Stimulated activated naive CD8-positive, alpha-beta T cell treated with anti-CD3 and anti-CD28 coated beads, Interleukin-15, Interleukin-2, amounts not matched to agents 100 ng/mL and 50 ng/mL, for 24 hours (primary cell): Measurements from ENCODE around the gene VPS11.

Source experiments
- H3K27ac Mint-ChIP-seq: one replicate; pipeline ENCODE4 v1.8.0; 2021; ENCODE audit warnings: mild to moderate bottlenecking, mixed read lengths
- H3K27me3 Mint-ChIP-seq: one replicate; pipeline ENCODE4 v1.8.0; 2021; ENCODE audit warnings: mixed read lengths
- H3K36me3 Mint-ChIP-seq: one replicate; pipeline ENCODE4 v1.8.0; 2021; ENCODE audit warnings: low read depth, mixed read lengths
- H3K4me1 Mint-ChIP-seq: one replicate; pipeline ENCODE4 v1.8.0; 2021; ENCODE audit warnings: low read depth, mixed read lengths
- H3K4me3 Mint-ChIP-seq: one replicate; pipeline ENCODE4 v1.8.0; 2021; ENCODE audit warnings: mild to moderate bottlenecking, mixed read lengths
- H3K9me3 Mint-ChIP-seq: one replicate; pipeline ENCODE4 v1.8.0; 2021; ENCODE audit warnings: mixed read lengths

Gene VPS11

DNA sequence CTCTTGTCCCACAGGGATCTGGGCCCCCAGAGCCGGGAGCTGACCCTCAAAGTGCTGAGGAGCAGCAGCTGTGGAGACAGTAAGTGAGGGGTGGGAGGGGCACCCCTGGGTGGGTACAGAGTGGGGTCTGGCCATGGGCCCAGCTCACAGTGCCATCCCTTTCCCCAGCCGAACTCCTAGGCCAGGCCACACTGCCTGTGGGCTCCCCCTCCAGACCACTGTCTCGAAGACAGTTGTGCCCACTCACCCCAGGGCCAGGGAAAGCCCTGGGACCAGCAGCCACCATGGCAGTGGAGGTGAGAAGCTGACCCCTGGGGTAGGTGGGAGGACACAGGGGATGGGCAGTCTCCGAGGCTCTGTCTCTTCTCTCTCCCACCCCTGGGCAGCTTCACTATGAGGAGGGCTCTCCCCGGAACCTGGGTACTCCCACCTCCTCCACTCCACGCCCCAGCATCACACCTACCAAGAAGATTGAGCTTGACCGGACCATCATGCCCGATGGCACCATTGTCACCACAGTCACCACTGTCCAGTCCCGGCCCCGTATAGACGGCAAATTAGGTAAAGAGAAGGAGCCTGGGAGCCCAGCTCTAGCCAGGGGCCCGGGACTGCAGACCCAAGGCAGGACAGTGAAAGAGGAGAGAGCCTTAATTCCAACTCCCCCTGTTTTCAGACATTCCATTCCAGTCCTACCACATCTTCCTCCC is 44.8 kb downstream of the VPS11 start:
- H3K4me1 Mint-ChIP-seq: peaks cover 39% of the 10 kb centered on the region
- no peaks in the 10 kb centered on the region for H3K27me3 Mint-ChIP-seq
- H3K9me3 Mint-ChIP-seq: no peaks in the 10 kb centered on the region
- H3K4me3 Mint-ChIP-seq: no peak overlapping the region
- peaks cover 51% of the 10 kb centered on the region for H3K36me3 Mint-ChIP-seq
- no peak overlapping the region for H3K27ac Mint-ChIP-seq

DNA sequence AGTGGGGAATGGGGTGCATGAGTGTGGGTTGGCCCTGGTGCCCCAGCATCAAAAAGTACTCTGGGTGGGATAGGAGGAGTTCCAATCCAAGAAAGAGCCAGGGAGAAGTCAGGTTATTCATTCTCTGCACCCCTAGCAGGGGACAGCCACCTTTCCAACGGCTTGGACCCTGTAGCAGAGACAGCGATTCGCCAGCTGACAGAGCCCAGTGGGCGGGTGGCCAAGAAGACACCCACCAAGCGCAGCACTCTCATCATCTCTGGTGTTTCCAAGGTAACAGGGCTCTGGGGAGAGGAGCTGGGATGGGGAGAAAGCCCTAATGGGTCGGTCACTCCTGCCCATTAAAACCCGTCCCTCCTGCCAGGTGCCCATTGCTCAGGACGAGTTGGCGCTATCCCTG is 46.1 kb downstream of the VPS11 start:
- H3K36me3 Mint-ChIP-seq: peaks cover 58% of the 10 kb centered on the region
- peaks cover 33% of the 10 kb centered on the region for H3K4me1 Mint-ChIP-seq
- no peak overlapping the region for H3K27ac Mint-ChIP-seq

DNA sequence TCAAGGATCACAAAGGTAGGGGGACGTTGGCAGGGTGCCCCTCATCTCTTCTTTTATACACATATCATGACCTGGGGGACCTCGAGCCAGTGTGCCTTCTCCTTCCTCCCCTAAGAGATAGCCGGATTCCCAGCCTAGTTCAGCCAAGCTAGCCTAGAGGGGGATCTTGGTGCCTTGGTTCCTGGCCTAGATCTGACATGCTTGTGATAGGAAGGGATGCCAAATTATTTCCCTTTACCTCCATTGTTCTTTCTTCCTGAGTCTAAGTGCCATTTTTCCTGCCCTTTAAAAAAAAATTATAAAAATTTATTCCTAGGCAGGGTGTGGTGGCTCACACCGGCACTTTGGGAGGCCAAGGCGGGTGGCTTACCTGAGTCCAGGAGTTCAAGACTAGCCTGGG is 46.7 kb downstream of the VPS11 start:
- Mint-ChIP-seq H3K27ac (no peak overlapping the region), H3K4me3 (no peak overlapping the region), H3K4me1 (peaks cover 27% of the 10 kb centered on the region), H3K27me3 (no peaks in the 10 kb centered on the region), H3K36me3 (peaks cover 58% of the 10 kb centered on the region), H3K9me3 (no peaks in the 10 kb centered on the region)

More for the DNA sequence above, 46.1 kb downstream of the VPS11 start:
- Mint-ChIP-seq H3K4me3 (no peak overlapping the region), H3K27me3 (no peaks in the 10 kb centered on the region), H3K9me3 (no peaks in the 10 kb centered on the region)

DNA sequence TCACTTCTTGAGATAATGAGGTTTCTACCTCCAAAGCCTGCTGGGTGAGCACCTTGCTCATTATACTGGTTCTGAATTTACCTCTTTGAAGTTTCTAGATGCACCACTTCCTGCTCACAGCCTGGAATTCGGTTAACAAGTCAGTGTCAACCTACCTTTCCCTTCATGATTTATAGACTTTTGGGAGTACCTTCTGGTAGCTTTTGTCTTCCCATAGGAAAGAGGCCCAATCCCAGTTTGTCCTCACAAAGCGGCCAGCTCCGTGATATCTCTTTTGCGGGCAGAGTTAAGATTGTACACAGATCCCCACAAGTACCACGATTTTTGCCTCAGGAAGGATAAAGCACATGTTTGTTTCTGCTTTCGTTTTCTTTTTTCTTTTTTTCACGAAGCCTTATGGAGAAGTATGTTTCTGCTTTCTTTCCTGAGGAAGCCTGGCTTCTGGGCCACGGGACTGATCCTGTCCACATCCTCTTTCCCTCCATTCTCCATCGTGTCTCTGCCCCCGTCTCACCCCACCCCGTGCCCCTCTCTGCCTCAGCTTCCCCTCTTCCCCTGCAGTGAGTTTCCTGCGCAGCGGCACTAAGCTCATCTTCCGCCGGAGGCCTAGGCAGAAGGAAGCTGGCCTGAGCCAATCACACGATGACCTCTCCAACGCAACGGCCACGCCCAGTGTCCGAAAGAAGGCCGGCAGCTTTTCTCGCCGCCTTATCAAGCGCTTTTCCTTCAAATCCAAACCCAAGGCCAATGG is 48.0 kb downstream of the VPS11 start:
- Mint-ChIP-seq H3K27me3 (no peaks in the 10 kb centered on the region), H3K4me1 (peaks cover 23% of the 10 kb centered on the region), H3K36me3 (peaks cover 51% of the 10 kb centered on the region), H3K27ac (peak overlapping the region; percentile 89), H3K4me3 (peak overlapping the region; percentile 69), H3K9me3 (no peaks in the 10 kb centered on the region)

DNA sequence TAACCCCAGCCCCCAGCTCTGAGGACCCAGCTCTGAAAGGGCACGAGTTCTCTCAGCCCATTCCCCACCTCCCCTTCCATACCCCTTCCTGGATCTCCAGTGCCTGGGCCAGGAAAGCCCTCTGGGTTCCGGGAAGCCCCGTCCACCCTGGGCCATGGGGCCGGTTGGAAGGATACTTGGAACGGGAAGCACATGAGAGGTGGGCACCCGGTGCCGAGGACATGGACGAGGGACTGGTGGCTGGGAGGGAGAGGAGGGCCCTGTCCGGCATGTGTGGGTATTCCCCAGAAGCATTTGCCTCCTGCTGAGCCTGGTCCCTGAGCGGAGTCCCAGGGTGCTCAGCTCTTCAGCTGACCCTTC is 48.6 kb downstream of the VPS11 start:
- Mint-ChIP-seq H3K4me3 (no peak overlapping the region), H3K9me3 (no peaks in the 10 kb centered on the region), H3K4me1 (peaks cover 28% of the 10 kb centered on the region), H3K36me3 (peaks cover 49% of the 10 kb centered on the region), H3K27ac (peak overlapping the region; percentile 89), H3K27me3 (no peaks in the 10 kb centered on the region)

DNA sequence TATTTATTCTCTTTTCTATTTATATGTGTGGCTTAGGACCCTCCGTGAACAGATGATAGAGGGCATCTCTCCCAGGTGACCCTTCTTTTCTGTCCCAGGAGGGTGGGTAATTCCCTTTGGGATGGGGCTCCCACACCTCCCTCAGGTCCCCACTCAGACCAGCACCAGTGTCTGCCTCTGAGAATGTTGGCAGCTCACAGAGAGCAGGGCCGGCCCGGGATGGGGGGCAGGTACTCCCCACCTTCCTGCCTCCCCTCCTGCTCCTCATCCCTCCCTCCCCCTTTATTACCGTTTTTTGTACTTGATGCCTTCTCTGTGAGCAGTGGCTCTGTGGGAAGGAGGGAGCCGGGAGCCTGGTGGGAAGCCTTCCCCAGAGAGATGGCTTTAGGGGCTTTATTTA is 49.0 kb downstream of the VPS11 start:
- Mint-ChIP-seq H3K27me3 (no peaks in the 10 kb centered on the region), H3K9me3 (no peaks in the 10 kb centered on the region), H3K27ac (peak overlapping the region; percentile 39), H3K36me3 (peaks cover 45% of the 10 kb centered on the region), H3K4me1 (peaks cover 28% of the 10 kb centered on the region), H3K4me3 (no peak overlapping the region)

DNA sequence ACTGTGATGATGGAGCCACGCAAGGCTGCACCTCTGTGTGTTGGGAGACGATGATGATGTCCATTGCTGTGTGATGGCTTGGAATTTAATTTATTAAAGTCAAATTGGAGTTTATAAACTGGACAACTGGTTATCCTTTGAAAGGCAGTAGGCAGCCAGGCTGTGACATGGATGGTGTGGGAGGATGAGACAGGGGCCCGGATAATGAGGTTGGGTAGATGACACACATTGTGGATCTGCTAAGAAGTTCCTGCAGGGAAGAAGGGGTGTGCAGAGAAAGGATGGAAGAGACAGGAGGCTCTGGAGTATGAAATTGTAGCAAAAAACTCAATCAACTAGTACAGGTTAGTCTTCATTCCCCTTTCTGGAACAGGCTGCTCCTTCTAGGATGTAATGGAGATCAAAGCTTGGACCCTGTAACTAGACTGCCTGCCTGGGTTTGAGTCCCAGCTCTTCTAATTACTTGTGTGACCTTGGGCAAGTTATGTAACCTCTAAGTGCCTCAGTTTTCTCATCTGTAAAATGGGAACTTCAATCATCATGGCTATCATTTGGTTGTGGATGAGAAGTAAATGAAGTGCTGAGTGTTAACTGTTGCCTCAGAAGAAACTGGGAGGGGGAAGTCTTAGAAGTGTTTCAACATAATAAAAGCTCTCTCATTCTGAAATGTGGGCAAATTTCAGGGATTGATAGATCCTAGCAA is 49.5 kb downstream of the VPS11 start:
- Mint-ChIP-seq H3K4me3 (no peak overlapping the region), H3K4me1 (peaks cover 31% of the 10 kb centered on the region), H3K36me3 (peaks cover 41% of the 10 kb centered on the region), H3K27ac (no peak overlapping the region), H3K9me3 (no peaks in the 10 kb centered on the region), H3K27me3 (no peaks in the 10 kb centered on the region)

DNA sequence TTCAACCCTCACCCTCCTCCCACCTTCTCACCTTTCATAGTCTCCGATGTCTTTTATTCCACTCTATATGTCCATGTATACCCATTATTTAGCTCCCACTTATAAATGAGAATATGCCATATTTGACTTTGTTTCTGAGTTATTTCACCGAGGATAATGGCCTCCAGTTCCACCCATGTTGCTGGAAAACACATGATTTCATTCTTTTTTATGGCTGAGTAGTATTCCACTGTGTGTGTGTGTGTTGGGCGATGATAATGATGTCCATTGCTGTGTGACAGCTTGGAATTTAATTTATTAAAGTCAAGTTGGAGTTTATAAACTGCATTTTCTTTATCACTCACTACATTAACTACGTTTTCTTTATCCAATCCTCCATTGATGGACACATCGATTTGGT is 50.6 kb downstream of the VPS11 start:
- no peak overlapping the region for H3K27ac Mint-ChIP-seq
- no peak overlapping the region for H3K4me3 Mint-ChIP-seq
- no peaks in the 10 kb centered on the region for H3K9me3 Mint-ChIP-seq
- H3K36me3 Mint-ChIP-seq: peaks cover 37% of the 10 kb centered on the region
- no peaks in the 10 kb centered on the region for H3K27me3 Mint-ChIP-seq
- H3K4me1 Mint-ChIP-seq: peaks cover 40% of the 10 kb centered on the region

DNA sequence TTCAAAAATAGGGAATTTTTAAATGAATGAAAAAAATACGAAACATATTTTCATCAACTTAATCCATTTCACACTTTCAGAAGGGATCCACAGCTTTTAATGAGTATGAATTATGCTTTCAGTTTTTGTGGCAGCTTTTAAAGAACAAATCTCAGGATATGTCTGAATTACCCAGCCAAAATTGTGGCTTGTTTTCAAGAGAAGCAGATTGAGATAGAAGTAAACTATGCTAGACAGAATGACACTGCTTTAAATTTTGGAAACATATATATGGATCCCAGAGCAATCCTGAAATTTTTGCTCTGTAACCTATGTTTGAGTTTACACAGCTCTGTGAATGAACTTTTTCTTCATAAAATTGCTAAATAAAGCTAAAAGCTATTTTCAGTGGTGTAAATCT is 51.3 kb downstream of the VPS11 start:
- Mint-ChIP-seq H3K27ac (no peak overlapping the region), H3K36me3 (peaks cover 36% of the 10 kb centered on the region), H3K27me3 (no peaks in the 10 kb centered on the region), H3K4me1 (peaks cover 40% of the 10 kb centered on the region), H3K9me3 (no peaks in the 10 kb centered on the region), H3K4me3 (no peak overlapping the region)

DNA sequence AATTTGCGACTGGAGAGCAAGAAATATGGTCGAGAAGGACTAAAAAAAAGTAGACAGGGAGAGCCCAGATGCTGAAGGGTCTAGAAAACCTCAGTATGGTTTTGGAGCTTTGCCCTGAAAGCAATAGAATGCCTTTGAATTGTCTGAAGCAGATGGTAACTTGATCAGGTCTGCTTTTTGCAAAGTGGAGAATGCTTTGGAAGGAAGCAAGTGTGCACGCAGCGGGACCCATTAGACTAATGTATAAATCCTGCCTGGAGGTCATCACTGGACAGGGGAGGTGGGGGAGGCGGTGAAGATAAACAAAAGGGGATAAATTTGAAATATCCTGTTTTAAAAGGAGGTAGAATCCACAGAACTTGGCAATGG is 53.0 kb downstream of the VPS11 start:
- H3K36me3 Mint-ChIP-seq: peaks cover 29% of the 10 kb centered on the region
- peaks cover 33% of the 10 kb centered on the region for H3K4me1 Mint-ChIP-seq
- H3K9me3 Mint-ChIP-seq: no peaks in the 10 kb centered on the region
- peak overlapping the region; percentile 91 for H3K27ac Mint-ChIP-seq
- no peaks in the 10 kb centered on the region for H3K27me3 Mint-ChIP-seq
- peak overlapping the region; percentile 97 for H3K4me3 Mint-ChIP-seq

DNA sequence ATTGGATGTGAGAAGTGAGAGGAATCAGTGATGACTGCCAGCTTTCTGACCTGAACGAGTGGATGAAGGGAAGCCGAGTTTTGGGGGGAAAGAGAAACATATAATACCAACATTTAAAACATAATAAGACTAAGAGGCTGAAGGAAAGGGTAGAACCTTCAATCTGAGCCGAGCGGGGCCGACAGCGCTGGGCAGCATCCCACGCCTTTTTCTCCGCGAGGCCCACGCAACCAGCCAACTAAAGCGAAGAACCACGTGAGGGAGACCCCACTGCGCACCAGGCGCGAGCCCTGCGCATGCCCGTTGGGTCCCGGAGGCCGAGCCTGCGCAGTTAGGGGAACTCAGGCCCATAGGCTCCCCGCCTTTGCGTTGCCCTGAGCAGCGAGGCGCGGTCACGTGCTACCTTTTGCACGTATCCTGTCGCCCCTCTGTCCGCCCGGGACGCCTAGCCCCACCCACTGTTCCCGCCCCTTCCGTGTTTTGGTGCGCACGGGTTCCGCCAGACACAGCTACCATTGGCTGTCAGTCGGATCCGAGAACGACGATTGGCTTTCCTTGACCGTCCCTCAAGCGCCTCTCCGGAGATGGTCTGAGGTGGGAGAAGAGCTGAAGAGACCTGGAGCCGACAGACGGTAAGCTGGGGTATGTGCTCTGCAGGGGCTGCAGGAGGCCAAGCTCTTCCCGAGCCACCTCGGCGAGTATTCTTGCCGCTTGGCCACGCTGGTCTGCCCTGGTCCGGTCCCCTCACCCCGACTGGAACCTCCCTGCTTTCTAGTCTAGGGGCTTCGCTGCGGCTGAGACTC is 53.6 kb downstream of the VPS11 start, which contains the start of gene HINFP:
Gene HINFP (plus strand): TSS at position 573 of the 803 bp plus-strand sequence. CDS start 5,365 bp downstream, outside the sequence.
- H3K4me3 Mint-ChIP-seq: peak within 1 kb of the TSS; percentile 97
- peaks cover 28% of the 10 kb centered on the region for H3K4me1 Mint-ChIP-seq
- no peaks in the 10 kb centered on the region for H3K27me3 Mint-ChIP-seq
- peaks cover 24% of the 10 kb centered on the region for H3K36me3 Mint-ChIP-seq
- H3K9me3 Mint-ChIP-seq: no peaks in the 10 kb centered on the region
- peak within 1 kb of the TSS; percentile 91 for H3K27ac Mint-ChIP-seq

DNA sequence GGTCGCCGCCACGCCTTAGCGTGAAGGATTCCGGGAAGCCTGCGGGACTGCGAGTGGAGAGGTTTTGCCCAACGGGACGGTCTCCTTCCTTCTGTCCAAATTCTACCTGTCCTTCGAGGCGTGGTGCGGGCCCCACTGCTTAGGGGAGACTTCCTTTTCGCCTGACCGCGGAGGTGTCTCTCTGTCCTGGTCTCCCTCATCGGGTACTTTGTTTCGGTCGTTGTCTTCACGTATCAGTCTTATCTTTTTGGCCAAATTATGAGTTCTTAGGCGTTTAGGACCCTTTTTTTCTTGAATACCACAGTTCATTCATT is 54.1 kb downstream of the VPS11 start:
- H3K4me1 Mint-ChIP-seq: peaks cover 30% of the 10 kb centered on the region
- H3K36me3 Mint-ChIP-seq: peaks cover 25% of the 10 kb centered on the region
- no peaks in the 10 kb centered on the region for H3K9me3 Mint-ChIP-seq
- peak overlapping the region; percentile 97 for H3K4me3 Mint-ChIP-seq
- H3K27ac Mint-ChIP-seq: peak overlapping the region; percentile 87
- no peaks in the 10 kb centered on the region for H3K27me3 Mint-ChIP-seq

DNA sequence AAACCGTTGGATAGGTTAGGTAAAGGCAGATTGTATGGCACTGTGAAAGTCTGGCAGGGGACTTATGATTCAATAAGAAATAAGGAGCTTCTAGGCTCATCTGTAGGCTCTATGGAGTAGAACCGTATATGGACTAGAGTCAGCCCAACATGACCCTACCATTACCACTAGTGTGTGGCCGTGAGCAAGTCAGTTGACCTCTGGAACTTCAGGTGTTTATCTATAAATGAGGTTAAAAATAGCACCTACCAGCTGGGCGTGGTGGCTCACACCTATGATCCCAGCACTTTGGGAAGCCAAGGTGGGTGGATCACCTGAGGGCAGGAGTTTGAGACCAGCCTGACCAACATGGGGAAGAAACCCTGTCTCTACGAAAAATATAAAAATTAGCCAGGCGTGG is 58.2 kb downstream of the VPS11 start:
- no peak overlapping the region for H3K27ac Mint-ChIP-seq
- peaks cover 31% of the 10 kb centered on the region for H3K4me1 Mint-ChIP-seq

DNA sequence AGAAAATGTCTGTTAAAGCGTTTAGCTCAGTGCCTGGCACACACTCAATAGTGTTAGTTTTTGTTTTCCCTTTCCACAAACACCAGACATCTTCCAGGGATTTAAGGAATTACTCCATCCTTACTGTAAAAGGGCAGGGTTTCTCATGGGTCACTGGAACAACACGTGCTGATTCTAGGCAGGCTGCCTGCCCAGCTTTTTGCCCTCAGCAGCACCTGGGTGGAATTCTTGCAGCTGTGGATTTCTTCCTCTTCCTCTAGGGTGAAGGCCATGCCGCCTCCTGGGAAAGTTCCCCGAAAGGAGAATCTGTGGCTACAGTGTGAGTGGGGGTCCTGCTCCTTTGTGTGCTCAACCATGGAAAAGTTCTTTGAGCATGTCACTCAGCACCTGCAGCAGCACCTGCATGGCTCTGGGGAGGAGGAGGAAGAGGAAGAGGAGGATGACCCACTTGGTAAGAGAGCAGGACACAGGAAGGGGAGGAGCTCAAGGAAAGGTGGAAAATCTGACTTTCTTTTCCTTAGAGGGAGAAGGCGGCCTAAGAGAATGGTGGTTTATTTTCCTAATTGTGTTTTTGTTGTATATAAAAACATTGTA is 59.2 kb downstream of the VPS11 start:
- H3K36me3 Mint-ChIP-seq: peaks cover 33% of the 10 kb centered on the region
- H3K27me3 Mint-ChIP-seq: no peaks in the 10 kb centered on the region
- H3K4me1 Mint-ChIP-seq: peaks cover 28% of the 10 kb centered on the region
- H3K9me3 Mint-ChIP-seq: no peaks in the 10 kb centered on the region
- H3K27ac Mint-ChIP-seq: peak overlapping the region; percentile 81
- peak overlapping the region; percentile 8 for H3K4me3 Mint-ChIP-seq

More for the DNA sequence above, 58.2 kb downstream of the VPS11 start:
- Mint-ChIP-seq H3K4me3 (no peak overlapping the region), H3K36me3 (peaks cover 25% of the 10 kb centered on the region), H3K27me3 (no peaks in the 10 kb centered on the region), H3K9me3 (no peaks in the 10 kb centered on the region)
